Measurements from ENCODE around the gene PTPRA.

PTPRA gene

DNA sequence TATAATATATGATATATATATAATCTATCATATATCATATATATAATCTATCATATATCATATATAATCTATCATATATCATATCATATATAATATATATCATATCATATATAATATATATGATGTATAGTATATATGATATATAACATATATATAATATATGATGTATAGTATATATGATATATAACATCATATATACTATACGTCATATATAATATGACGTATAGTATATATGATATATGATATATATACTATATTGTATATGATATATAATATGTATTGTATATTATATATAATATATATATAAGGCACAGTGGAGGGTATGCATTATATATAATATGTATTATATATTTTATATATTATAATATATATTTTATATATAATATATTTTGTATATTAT, 36.7 kb downstream of the PTPRA start:
- peaks cover 2% of the 10 kb centered on the region for H3K36me3 Mint-ChIP-seq
- DNase-seq (ENCODE audit: low spot score in 2 of 2) (no peak), ATAC-seq (ENCODE audit: low read depth) (no peak)
- no peaks in the 10 kb centered on the region for H3K27me3 Mint-ChIP-seq
- no peak overlapping the region for H3K4me3 Mint-ChIP-seq
- H3K4me1 Mint-ChIP-seq, result no peaks in the 10 kb centered on the region
- H3K27ac Mint-ChIP-seq, result no peak overlapping the region
- H3K9me3 Mint-ChIP-seq, result no peaks in the 10 kb centered on the region

DNA sequence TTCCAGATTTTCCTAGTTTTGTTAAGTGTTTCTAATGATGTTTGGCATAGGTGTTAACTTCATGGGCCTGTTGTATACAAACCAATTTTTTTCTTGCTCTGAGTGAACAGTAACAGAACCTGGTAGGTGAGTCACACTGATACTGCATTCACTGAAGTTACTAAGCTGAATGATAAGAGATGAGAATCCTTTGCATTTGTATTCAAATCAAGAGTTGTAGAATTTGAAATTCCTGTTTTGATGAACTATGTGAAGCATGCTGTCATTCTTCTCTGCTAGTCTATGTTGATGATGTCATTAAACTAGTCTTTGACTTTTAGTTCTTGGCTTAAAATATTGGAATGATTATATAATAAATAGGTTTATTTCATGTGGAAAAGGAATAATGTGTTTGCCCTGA, 37.9 kb downstream of the PTPRA start:
- Mint-ChIP-seq H3K4me1 (no peaks in the 10 kb centered on the region), H3K9me3 (no peaks in the 10 kb centered on the region), H3K27me3 (no peaks in the 10 kb centered on the region), H3K4me3 (no peak overlapping the region), H3K27ac (no peak overlapping the region), H3K36me3 (peaks cover 2% of the 10 kb centered on the region)
- ATAC-seq (ENCODE audit: low read depth) (no peak), DNase-seq (ENCODE audit: low spot score in 2 of 2) (no peak)

GRCh38 chr20:2914160-2914559, 40.9 kb downstream of the PTPRA start:
- no peak for ATAC-seq (ENCODE audit: low read depth)
- peaks cover 5% of the 10 kb centered on the region for H3K4me1 Mint-ChIP-seq
- H3K27me3 Mint-ChIP-seq, result no peaks in the 10 kb centered on the region
- no peak overlapping the region for H3K27ac Mint-ChIP-seq
- H3K9me3 Mint-ChIP-seq, result no peaks in the 10 kb centered on the region
- H3K36me3 Mint-ChIP-seq, result peaks cover 4% of the 10 kb centered on the region
- DNase-seq (ENCODE audit: low spot score in 2 of 2), result no peak
- no peak overlapping the region for H3K4me3 Mint-ChIP-seq

GRCh38 chr20:2917266-2917665, 44.0 kb downstream of the PTPRA start:
- ATAC-seq (ENCODE audit: low read depth) (no peak), DNase-seq (ENCODE audit: low spot score in 2 of 2) (no peak)
- Mint-ChIP-seq H3K27me3 (no peaks in the 10 kb centered on the region), H3K36me3 (peaks cover 9% of the 10 kb centered on the region), H3K4me1 (peaks cover 14% of the 10 kb centered on the region), H3K27ac (no peak overlapping the region), H3K4me3 (no peak overlapping the region), H3K9me3 (no peaks in the 10 kb centered on the region)

- Mint-ChIP-seq H3K27ac (no peak overlapping the region), H3K9me3 (no peaks in the 10 kb centered on the region), H3K4me3 (no peak overlapping the region), H3K4me1 (peaks cover 14% of the 10 kb centered on the region), H3K27me3 (no peaks in the 10 kb centered on the region), H3K36me3 (peaks cover 11% of the 10 kb centered on the region)
- ATAC-seq (ENCODE audit: low read depth) (no peak), DNase-seq (ENCODE audit: low spot score in 2 of 2) (no peak)
Observed at GRCh38 chr20:2918096-2919049, 45.1 kb downstream of the PTPRA start.

GRCh38 chr20:2919518-2920245, 46.4 kb downstream of the PTPRA start:
- H3K4me1 Mint-ChIP-seq, result peaks cover 14% of the 10 kb centered on the region
- H3K4me3 Mint-ChIP-seq, result no peak overlapping the region
- no peaks in the 10 kb centered on the region for H3K9me3 Mint-ChIP-seq
- peaks cover 14% of the 10 kb centered on the region for H3K36me3 Mint-ChIP-seq
- H3K27ac Mint-ChIP-seq, result no peak overlapping the region
- DNase-seq (ENCODE audit: low spot score in 2 of 2) (no peak), ATAC-seq (ENCODE audit: low read depth) (no peak)
- no peaks in the 10 kb centered on the region for H3K27me3 Mint-ChIP-seq

DNA sequence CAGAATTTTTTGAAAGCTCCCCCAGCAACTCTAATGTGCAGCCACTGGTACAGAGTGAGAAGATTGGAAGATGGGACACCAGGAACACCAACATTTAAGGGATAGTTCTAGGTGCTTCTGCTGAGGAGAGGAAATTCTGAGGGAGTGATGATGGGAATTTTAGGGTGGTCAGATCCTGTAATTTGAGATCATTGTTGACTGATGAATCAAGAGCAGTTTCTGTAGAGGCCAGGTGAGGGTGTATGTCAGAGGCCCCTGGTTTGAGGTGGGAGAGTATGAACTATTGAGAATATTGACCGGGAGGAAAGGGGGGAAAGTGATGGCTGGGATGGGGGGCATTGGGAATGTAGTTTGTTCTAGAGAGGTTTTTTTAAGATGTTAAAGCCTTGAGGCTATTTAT, 47.2 kb downstream of the PTPRA start:
- DNase-seq (ENCODE audit: low spot score in 2 of 2), result no peak
- Mint-ChIP-seq H3K27me3 (no peaks in the 10 kb centered on the region), H3K4me3 (no peak overlapping the region), H3K4me1 (peaks cover 14% of the 10 kb centered on the region), H3K36me3 (peaks cover 17% of the 10 kb centered on the region), H3K9me3 (no peaks in the 10 kb centered on the region), H3K27ac (peak overlapping the region; percentile 37)
- ATAC-seq (ENCODE audit: low read depth), result no peak

DNA sequence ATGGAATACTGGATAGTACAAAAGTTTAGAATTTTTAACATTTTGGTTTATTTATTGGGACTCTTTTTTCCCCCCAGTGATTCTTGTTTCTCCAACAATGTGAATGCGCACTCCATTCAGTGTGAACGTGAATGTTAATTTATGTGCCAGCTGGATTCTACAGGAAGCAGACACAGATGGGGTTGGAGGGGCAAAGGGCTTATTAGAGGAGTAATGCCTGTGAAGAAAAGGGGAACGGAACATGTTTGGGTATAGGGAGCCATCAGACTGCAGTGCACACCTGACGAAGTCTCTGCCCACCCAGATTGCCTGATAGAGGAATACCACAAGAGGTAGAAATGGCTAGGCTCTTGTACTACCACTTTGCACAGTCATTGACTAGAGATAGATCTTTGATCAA, 48.2 kb downstream of the PTPRA start:
- Mint-ChIP-seq H3K4me3 (no peak overlapping the region), H3K36me3 (peaks cover 22% of the 10 kb centered on the region), H3K9me3 (no peaks in the 10 kb centered on the region), H3K27ac (no peak overlapping the region), H3K27me3 (no peaks in the 10 kb centered on the region), H3K4me1 (peaks cover 14% of the 10 kb centered on the region)
- DNase-seq (ENCODE audit: low spot score in 2 of 2), result no peak
- no peak for ATAC-seq (ENCODE audit: low read depth)

DNA sequence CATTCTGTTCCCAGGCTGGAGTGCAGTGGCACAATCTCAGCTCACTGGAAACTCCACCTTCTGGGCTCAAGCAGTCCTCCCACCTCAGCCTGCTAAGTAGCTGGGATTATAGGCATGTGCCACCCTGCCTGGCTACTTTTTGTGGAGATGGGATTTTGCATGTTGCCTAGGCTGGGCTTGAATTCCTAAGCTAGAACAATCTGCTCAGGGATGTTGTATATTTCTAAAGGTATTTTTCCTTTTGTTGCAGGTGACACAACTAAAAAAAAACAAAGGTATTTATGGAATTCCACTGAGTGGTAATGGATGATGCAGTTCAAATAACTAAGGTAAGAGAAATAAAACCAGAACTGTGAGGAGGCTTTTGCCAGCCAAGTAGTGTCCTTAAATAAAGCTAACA, 49.7 kb downstream of the PTPRA start:
- H3K4me1 Mint-ChIP-seq, result peaks cover 11% of the 10 kb centered on the region
- H3K4me3 Mint-ChIP-seq, result no peak overlapping the region
- H3K9me3 Mint-ChIP-seq, result no peaks in the 10 kb centered on the region
- H3K27ac Mint-ChIP-seq, result no peak overlapping the region
- H3K36me3 Mint-ChIP-seq, result peaks cover 21% of the 10 kb centered on the region
- ATAC-seq (ENCODE audit: low read depth) (no peak), DNase-seq (ENCODE audit: low spot score in 2 of 2) (no peak)
- no peaks in the 10 kb centered on the region for H3K27me3 Mint-ChIP-seq

DNA sequence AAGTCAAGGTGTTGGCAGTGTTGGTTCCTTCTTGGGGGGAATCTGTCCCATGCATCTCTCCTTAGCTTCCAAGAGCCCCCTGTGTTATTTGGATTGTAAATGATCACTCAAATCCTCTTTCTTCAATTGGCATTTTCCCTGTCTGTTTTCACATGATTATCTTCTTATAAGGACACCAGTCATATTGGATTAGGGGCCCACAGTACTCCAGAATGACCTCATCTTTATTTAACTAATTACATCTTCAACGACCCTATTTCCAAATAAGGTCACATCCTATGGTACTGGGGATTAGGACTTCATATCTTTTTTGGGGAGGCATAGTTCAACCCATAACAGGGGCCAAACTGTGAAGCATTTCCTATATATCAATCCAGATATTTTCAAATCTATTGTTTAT, 57.3 kb downstream of the PTPRA start:
- ATAC-seq (ENCODE audit: low read depth) (no peak), DNase-seq (ENCODE audit: low spot score in 2 of 2) (no peak)
- peaks cover 14% of the 10 kb centered on the region for H3K36me3 Mint-ChIP-seq
- H3K9me3 Mint-ChIP-seq, result no peaks in the 10 kb centered on the region
- no peaks in the 10 kb centered on the region for H3K4me1 Mint-ChIP-seq
- no peaks in the 10 kb centered on the region for H3K27me3 Mint-ChIP-seq
- no peak overlapping the region for H3K27ac Mint-ChIP-seq
- H3K4me3 Mint-ChIP-seq, result no peak overlapping the region

DNA sequence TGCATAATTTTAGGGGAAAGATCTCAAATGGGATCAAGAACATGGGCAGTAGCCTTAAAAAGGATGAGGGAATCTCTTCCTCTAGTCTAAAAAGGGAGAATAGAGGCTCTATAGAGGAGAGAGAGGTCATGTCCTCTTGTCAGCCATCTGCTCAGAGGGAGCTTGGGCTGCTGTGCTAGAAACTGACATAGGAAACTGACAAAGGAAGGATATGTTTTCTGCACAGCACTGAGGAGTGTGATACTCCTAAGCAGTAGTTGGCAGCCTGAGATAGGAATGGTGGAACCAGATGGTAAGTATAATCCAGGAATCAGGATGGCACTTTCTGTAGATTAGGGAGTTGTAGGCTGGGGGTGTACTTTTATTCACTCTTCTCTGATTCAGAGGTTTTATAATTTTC, 59.2 kb downstream of the PTPRA start:
- peaks cover 8% of the 10 kb centered on the region for H3K36me3 Mint-ChIP-seq
- H3K27ac Mint-ChIP-seq, result no peak overlapping the region
- ATAC-seq (ENCODE audit: low read depth) (no peak), DNase-seq (ENCODE audit: low spot score in 2 of 2) (no peak)
- H3K4me3 Mint-ChIP-seq, result no peak overlapping the region
- no peaks in the 10 kb centered on the region for H3K9me3 Mint-ChIP-seq
- H3K4me1 Mint-ChIP-seq, result no peaks in the 10 kb centered on the region
- H3K27me3 Mint-ChIP-seq, result no peaks in the 10 kb centered on the region

GRCh38 chr20:2937902-2938301, 64.6 kb downstream of the PTPRA start:
- Mint-ChIP-seq H3K4me3 (no peak overlapping the region), H3K36me3 (peaks cover 10% of the 10 kb centered on the region), H3K27me3 (no peaks in the 10 kb centered on the region), H3K9me3 (no peaks in the 10 kb centered on the region), H3K27ac (no peak overlapping the region), H3K4me1 (peaks cover 11% of the 10 kb centered on the region)
- DNase-seq (ENCODE audit: low spot score in 2 of 2) (no peak), ATAC-seq (ENCODE audit: low read depth) (no peak)

DNA sequence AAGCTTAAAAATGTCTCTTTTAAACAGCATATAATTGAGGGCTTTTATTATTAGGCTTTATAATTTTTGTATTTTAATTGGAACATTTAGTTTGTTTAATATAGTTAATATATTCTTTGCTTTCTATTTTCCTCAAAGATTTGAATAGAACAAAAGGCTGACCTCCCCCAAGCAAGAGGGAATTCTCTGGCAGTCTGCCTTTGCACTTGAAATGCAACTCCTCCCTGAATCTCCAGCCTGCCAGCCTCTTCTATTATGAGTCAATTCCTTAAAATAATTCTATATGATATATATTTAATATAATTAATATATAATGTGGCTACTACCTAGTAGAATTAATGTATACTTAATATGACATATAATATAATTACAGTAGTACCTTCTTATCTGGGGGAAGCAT, 69.2 kb downstream of the PTPRA start:
- no peaks in the 10 kb centered on the region for H3K9me3 Mint-ChIP-seq
- ATAC-seq (ENCODE audit: low read depth), result no peak
- H3K27ac Mint-ChIP-seq, result no peak overlapping the region
- no peak for DNase-seq (ENCODE audit: low spot score in 2 of 2)
- H3K4me1 Mint-ChIP-seq, result peaks cover 13% of the 10 kb centered on the region
- no peaks in the 10 kb centered on the region for H3K27me3 Mint-ChIP-seq
- no peak overlapping the region for H3K4me3 Mint-ChIP-seq
- peaks cover 11% of the 10 kb centered on the region for H3K36me3 Mint-ChIP-seq

DNA sequence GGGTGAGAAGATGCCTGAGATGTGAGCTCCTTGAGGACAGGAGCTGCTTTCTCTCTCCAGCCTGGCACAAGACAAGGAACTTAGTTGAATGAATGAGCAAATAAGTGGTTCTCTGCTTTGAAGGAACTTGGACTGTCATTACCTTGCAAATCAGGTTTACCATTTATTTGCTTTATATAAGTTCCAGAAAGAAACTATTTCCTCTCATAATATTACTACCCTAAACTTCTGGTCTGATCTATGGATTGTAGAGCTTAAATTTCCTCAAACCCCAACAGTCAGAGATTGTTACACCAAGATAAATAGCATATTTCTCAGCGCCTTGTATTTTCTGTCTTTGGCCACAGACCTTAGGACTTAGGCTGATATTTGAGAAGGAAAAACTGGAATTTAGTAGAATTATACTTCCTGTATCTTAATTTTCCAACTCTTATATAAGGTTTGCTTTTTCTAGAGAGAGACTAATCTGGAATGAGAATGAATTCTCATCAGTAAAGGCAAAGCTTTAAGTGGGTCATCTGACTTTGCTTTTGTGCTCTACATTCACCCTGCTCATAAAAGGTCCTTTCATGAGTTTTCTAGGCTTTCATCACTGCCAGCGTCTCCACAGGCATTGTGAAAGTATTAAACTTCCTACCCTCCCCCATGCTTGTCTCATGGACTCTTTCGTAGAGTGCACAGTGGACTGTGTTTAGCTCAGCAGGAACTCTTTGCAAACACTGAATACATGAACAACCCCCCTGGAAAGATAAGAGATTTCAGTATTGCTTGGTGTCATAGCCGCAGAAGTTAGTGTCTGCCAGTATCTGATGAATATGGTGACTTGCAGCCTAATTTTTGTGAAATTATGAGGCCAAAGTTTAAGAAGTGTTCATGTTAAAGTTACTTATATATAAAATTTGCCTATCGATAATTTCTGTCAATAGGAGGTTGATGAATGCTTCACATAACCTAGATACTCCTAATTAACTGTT, 74.0 kb downstream of the PTPRA start:
- H3K27ac Mint-ChIP-seq, result no peak overlapping the region
- H3K9me3 Mint-ChIP-seq, result no peaks in the 10 kb centered on the region
- H3K4me1 Mint-ChIP-seq, result peaks cover 5% of the 10 kb centered on the region
- ATAC-seq (ENCODE audit: low read depth) (no peak), DNase-seq (ENCODE audit: low spot score in 2 of 2) (no peak)
- no peaks in the 10 kb centered on the region for H3K27me3 Mint-ChIP-seq
- H3K36me3 Mint-ChIP-seq, result peaks cover 20% of the 10 kb centered on the region
- H3K4me3 Mint-ChIP-seq, result no peak overlapping the region

Measured in memory B cell (primary cell).